GM06990 (cell line): ENCODE measurements around the gene RCVRN.

Experiments used
- DNase-seq: peaks from one replicate; pipeline ENCODE4 v3.0.0-alpha.2; 2011; ENCODE audit not compliant: insufficient read length; ENCODE audit errors: extremely low read depth
- H3K27me3 ChIP-seq: replicated peaks from 2 replicates; pipeline ENCODE4 v1.6.0; 2011; ENCODE audit warnings: low read length; ENCODE audit not compliant: control insufficient read depth, insufficient read depth
- H3K36me3 ChIP-seq: 2 replicates; pipeline ENCODE4 v1.5.1; 2011; ENCODE audit warnings: low read length; ENCODE audit not compliant: control insufficient read depth, insufficient read depth
- H3K4me3 ChIP-seq: replicated peaks from 2 replicates; pipeline ENCODE4 v1.5.1; 2011; ENCODE audit warnings: low read depth, mild to moderate bottlenecking, control low read depth, low read length
- TF ChIP-seq, protein P1 (sequence below): IDR thresholded peaks from 2 replicates; pipeline ENCODE4 v1.5.1; 2011; ENCODE audit warnings: low read length, control low read depth, mild to moderate bottlenecking, inconsistent platforms; ENCODE audit not compliant: insufficient read depth, poor library complexity, severe bottlenecking

RCVRN gene

DNA sequence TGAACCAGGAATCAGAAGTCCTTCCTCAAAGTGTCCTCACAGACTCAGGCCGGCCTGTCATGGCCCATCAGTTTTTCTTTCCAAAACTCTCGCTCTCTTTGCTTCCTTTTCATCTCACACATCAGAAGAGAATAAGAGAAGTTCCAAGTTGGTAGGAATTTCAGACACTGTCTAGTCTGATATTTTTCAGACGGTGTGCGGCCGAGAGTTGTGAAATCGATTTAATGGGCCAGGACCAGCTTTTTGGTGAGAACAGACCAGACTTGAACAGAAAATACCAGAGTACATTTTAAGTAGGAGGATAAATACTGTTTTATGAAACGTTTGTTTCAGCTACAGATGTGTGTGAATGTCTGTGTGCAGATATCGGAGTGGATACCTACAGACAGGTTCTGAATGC is 24.8 kb upstream of the RCVRN start:
- Histone ChIP-seq H3K27me3 (no peaks in the 10 kb centered on the region), H3K4me3 (no peak overlapping the region), H3K36me3 (peaks cover 11% of the 10 kb centered on the region)
- DNase-seq = no peak
- TF ChIP-seq, protein P1, sequence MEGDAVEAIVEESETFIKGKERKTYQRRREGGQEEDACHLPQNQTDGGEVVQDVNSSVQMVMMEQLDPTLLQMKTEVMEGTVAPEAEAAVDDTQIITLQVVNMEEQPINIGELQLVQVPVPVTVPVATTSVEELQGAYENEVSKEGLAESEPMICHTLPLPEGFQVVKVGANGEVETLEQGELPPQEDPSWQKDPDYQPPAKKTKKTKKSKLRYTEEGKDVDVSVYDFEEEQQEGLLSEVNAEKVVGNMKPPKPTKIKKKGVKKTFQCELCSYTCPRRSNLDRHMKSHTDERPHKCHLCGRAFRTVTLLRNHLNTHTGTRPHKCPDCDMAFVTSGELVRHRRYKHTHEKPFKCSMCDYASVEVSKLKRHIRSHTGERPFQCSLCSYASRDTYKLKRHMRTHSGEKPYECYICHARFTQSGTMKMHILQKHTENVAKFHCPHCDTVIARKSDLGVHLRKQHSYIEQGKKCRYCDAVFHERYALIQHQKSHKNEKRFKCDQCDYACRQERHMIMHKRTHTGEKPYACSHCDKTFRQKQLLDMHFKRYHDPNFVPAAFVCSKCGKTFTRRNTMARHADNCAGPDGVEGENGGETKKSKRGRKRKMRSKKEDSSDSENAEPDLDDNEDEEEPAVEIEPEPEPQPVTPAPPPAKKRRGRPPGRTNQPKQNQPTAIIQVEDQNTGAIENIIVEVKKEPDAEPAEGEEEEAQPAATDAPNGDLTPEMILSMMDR = no peak

DNA sequence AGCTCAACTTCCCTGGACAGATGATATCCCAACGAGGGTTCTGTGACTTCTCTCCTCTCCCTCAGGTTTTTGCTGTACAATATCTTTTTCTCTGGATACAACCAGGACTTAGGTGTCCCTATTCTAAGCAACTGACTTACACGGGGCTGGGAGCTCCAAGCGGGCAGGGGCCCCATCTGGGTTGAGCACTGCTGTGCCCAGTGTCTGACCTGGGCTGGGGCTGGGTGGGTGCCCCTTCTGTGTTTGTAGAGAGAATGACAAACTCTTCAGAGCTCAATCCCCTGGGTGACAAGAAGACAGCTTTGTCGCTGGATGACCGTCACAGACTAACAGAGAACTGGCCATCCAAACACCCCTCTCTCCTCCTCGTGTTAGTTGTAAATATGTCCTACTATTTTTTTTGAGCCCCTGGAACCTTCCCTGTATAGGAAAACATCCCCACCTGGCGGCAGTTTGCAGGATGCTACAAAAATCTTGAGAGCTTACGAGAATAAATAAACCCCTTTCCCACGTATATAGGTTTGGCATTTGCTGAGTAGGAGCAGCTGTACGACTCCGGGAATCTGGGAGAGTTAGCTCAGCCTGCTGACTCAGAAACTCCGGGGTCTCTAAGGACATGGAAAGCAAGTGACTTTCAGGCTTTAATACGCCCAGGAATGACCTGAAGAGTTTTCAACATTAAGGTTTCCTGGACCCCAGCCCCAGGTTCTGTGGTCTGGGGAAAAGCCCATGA is 23.7 kb upstream of the RCVRN start:
- DNase-seq = no peak
- TF ChIP-seq, protein P1 = peak; percentile 35

DNA sequence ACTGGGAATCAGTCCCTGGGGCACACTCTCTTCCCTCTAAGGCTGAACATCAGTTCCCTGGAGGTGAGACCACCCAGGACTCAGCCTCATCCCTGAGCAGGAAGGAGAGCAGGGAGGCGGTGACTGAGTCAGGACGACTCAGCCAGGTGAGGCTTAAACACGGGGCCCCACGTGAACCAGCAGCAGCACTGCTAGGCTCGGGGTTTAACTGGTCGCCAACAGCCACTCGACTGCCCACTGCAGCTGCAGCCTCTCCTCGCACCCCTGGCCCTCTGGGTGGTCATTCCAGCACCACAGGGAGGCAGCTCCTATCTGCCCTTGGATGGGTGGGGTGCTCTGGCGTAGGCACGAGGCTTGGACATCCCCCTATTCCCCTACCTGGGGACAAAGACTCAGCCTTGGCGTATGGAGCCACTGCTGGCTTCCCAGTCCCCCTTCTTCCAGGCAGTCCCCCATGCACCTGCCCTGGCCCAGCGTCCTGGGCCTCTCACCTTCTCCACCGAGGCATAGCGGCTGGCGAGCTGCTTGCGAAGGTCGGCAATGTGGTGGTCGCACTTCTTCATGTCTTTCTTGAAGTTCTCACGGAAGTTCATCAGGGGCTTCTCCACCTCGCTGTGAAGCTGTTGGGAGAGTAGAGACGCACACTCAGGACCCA is 21.2 kb upstream of the RCVRN start:
- Histone ChIP-seq H3K27me3 (no peaks in the 10 kb centered on the region), H3K4me3 (no peak overlapping the region), H3K36me3 (peaks cover 11% of the 10 kb centered on the region)
- DNase-seq = no peak
- TF ChIP-seq, protein P1 = no peak

More for the DNA sequence above, 23.7 kb upstream of the RCVRN start:
- Histone ChIP-seq H3K36me3 (peaks cover 9% of the 10 kb centered on the region), H3K4me3 (no peak overlapping the region), H3K27me3 (no peaks in the 10 kb centered on the region)

DNA sequence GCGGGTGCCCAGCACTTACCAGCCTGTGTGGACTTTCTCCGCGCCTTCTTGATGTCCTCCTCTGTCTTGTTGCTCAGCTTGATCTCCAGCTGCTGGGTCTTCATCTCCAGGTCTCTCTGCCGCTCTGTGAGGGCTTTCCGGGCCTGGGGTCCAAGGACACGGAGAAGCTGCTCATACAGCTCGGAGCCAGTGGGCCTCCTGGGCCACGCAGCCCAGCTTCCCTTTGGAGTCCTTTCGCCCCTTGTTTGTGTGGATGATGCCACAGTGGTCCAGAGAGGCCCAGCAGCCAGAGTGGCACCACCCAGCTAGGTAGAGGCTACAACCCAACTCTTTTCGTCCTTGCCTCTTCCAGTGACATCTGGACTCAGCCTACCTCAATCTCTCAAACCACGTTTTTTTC is 20.4 kb upstream of the RCVRN start:
- no peak for DNase-seq
- H3K36me3 ChIP-seq = peaks cover 10% of the 10 kb centered on the region
- no peak overlapping the region for H3K4me3 ChIP-seq
- H3K27me3 ChIP-seq = no peaks in the 10 kb centered on the region
- TF ChIP-seq, protein P1 = no peak

DNA sequence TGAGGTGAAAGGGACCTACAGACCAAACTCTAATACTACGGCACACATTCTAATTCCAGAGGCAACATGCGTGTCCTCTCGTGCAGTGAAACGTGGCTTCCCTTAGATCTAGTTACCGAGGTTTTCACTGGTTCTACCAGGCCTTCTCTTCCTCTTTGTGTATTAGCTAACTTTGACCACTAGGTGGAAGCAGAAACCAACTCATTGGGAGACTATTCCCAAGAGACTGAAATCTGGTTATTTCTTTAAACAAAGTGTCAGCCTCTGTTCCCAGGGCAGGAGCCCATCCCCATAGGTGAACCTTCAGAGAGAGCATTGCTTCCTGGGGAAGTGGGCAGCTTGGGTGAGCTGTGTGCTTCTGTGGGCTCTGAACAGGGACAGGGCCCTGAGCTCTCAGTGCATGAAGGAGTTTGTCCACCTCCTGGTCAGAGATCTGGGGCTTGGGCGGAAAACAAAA is 19.7 kb upstream of the RCVRN start:
- peaks cover 10% of the 10 kb centered on the region for H3K36me3 ChIP-seq
- H3K27me3 ChIP-seq = no peaks in the 10 kb centered on the region
- TF ChIP-seq, protein P1 = peak; percentile 77
- H3K4me3 ChIP-seq = no peak overlapping the region
- peak; percentile 31 for DNase-seq
